GM12878 (cell line): ENCODE data around the gene ANP32A. TPM values are rescaled to one million over a fixed set of nuclear protein-coding genes. Genes with fewer than 3 reads are reported as not detected.
"Not testable (repeated sequence)": the region's sequence is repeated elsewhere in the genome, so short reads cannot be mapped to it uniquely, and the experiment has no call there.

Source experiments
- ATAC-seq: fragments of 200-7000 bp; cut with Tn5 transposase; 3 replicates; pipeline ENCODE4 v1.9.1; 2020; ENCODE audit warnings: mild to moderate bottlenecking, moderate library complexity
- BruUV-seq: library from RNA; stranded (reverse); fragments of 400-500 nt; replicated peaks from 2 replicates; lab custom pipeline; 2021; lab: Mats Ljungman, UMichigan
- CTCF ChIA-PET: fragments of 300-600 bp; sonication (Branson Sonifier 250); formaldehyde crosslinking; extraction: SDS; loops from one replicate; lab custom pipeline; 2021; ENCODE audit warnings: inconsistent platforms; lab: Yijun Ruan, JAX
- POLR2A ChIA-PET: fragments of 350-600 bp; formaldehyde crosslinking; extraction: SDS; loops from one replicate; lab custom pipeline; 2021; ENCODE audit warnings: inconsistent platforms; lab: Charles Lee
- RAD21 ChIA-PET: fragments of 300-600 bp; sonication (Branson Sonifier 250); formaldehyde crosslinking; loops from one replicate; lab custom pipeline; 2023; ENCODE audit warnings: antibody characterized with exemption; ENCODE audit not compliant: unreplicated experiment; lab: Charles Lee
- SMC1A ChIA-PET: fragments of 300-600 bp; sonication (Branson Sonifier 250); formaldehyde crosslinking; loops from one replicate; lab custom pipeline; 2023; ENCODE audit not compliant: unreplicated experiment, uncharacterized antibody; lab: Charles Lee
- DNase-seq: peaks from one replicate; pipeline ENCODE4 v3.0.0-alpha.2; 2011; ENCODE audit warnings: low read depth, low spot score
- FAIRE-seq: peaks from 3 replicates; lab custom pipeline; 2011; peaks lifted over from hg19 to GRCh38; lab: Jason Lieb, UNC
- H2AFZ ChIP-seq: 2 replicates; pipeline ENCODE4 v1.6.0; 2011; ENCODE audit warnings: low read depth, low read length, control low read depth; ENCODE audit not compliant: control insufficient read depth
- H3K27ac ChIP-seq: 2 replicates; pipeline ENCODE4 v1.5.1; 2011; ENCODE audit warnings: control low read depth; ENCODE audit not compliant: control insufficient read depth, insufficient read depth
- H3K27me3 ChIP-seq, 2 experiments: replicated peaks in 1 of 2; 2 replicates each; pipeline versions ENCODE4 v1.6.0 to v1.6.1; 2011; ENCODE audit warnings: low read length in 1 of 2; ENCODE audit not compliant: control insufficient read depth in 2 of 2, insufficient read depth in 2 of 2
- H3K36me3 ChIP-seq, 2 experiments: 2 replicates each; pipeline ENCODE4 v1.5.1; 2011; ENCODE audit warnings: low read length in 1 of 2; ENCODE audit not compliant: control insufficient read depth in 2 of 2, insufficient read depth in 2 of 2
- H3K4me1 ChIP-seq: 2 replicates; pipeline ENCODE4 v1.6.1; 2011; ENCODE audit warnings: mild to moderate bottlenecking, low read length, moderate library complexity, mixed read lengths; ENCODE audit not compliant: control insufficient read depth, insufficient read depth
- H3K4me2 ChIP-seq: 2 replicates; pipeline ENCODE4 v1.6.0; 2011; ENCODE audit warnings: control low read depth; ENCODE audit not compliant: control insufficient read depth, insufficient read depth
- H3K4me3 ChIP-seq: fragments of 200-600 bp; sonication (generic); 2 replicates; pipeline ENCODE4 v1.5.1; 2016
- H3K79me2 ChIP-seq: 2 replicates; pipeline ENCODE4 v1.6.0; 2011; ENCODE audit warnings: low read length; ENCODE audit not compliant: control insufficient read depth, insufficient read depth
- H3K9ac ChIP-seq: 2 replicates; pipeline ENCODE4 v1.8.0; 2011; ENCODE audit warnings: low read length, control low read depth, mixed read lengths; ENCODE audit not compliant: control insufficient read depth, insufficient read depth
- H3K9me3 ChIP-seq: replicated peaks from 3 replicates; pipeline ENCODE4 v1.5.1; 2011; ENCODE audit warnings: mild to moderate bottlenecking, low read length; ENCODE audit not compliant: control insufficient read depth, insufficient read depth
- H4K20me1 ChIP-seq: 2 replicates; pipeline ENCODE4 v1.6.0; 2011; ENCODE audit not compliant: control insufficient read depth, insufficient read depth
- BACH1 ChIP-seq: fragments of 450-650 bp; IDR thresholded peaks from 2 replicates; pipeline ENCODE4 v1.6.1; 2017; ENCODE audit warnings: mild to moderate bottlenecking, borderline replicate concordance
- MEF2B ChIP-seq: fragments of 450-650 bp; IDR thresholded peaks from 2 replicates; pipeline ENCODE4 v1.6.1; 2018; ENCODE audit warnings: mild to moderate bottlenecking, moderate library complexity; ENCODE audit not compliant: partially characterized antibody, poor library complexity, severe bottlenecking
- RELA ChIP-seq: fragments of 450-650 bp; IDR thresholded peaks from 2 replicates; pipeline ENCODE4 v1.8.0; 2014; ENCODE audit warnings: borderline replicate concordance; ENCODE audit not compliant: partially characterized antibody
- WGBS: methylation state at CpG from one replicate; pipeline ENCODE4 v1.1.6; 2016; ENCODE audit warnings: low lambda C conversion rate; ENCODE audit not compliant: insufficient replicate concordance, insufficient coverage; ENCODE audit errors: missing lambda C conversion rate; 5-methylcytosine and 5-hydroxymethylcytosine counted together
- in situ Hi-C: fragments of 300-500 bp; cut with MboI; formaldehyde crosslinking; loops from 9 replicates; pipeline ENCODE4 v1.14.3; 2018; ENCODE audit warnings: mixed read lengths
- intact Hi-C: fragments of 100-400 bp; cut with micrococcal nuclease; formaldehyde crosslinking; loops from one replicate; pipeline ENCODE4 v1.14.2; 2022; ENCODE audit not compliant: unreplicated experiment
- polyA plus RNA-seq, 11 experiments: library from polyadenylated mRNA; depleted of rRNA in 4 of 11; unstranded in 6 of 11; stranded (reverse) in 5 of 11; fragments of >200 nt; fragmentation: Nextera tagmentation in 4 of 11; fragmentation: Illumina TruSeq in 1 of 11; extraction: Ambion mirVana in 4 of 11; extraction: Trizol in 1 of 11; gene quantifications; 1 replicate in 1 of 11; 2 replicates in 10 of 11; pipeline versions ENCODE4 v1.2.1 to v1.2.3, GENCODE V29; 2011 to 2016; ENCODE audit warnings: inconsistent platforms in 2 of 11, missing spikeins in 2 of 11, low read depth in 1 of 11
- total RNA-seq, 4 experiments: library from RNA; depleted of rRNA in 3 of 4; stranded (reverse); fragments of >200 nt in 3 of 4; fragmentation: Illumina TruSeq in 1 of 4; extraction: Trizol in 1 of 4; gene quantifications; 2 replicates each; pipeline versions ENCODE4 v1.2.1 to v1.2.3, GENCODE V29; 2013 to 2021

ANP32A gene
- total and polyA plus RNA-seq, 10 of the 15 experiments (the other 5 are each of a cell fraction or from before 2014, with no cell fraction given): 29.6 to 666 (median 234) TPM

DNA sequence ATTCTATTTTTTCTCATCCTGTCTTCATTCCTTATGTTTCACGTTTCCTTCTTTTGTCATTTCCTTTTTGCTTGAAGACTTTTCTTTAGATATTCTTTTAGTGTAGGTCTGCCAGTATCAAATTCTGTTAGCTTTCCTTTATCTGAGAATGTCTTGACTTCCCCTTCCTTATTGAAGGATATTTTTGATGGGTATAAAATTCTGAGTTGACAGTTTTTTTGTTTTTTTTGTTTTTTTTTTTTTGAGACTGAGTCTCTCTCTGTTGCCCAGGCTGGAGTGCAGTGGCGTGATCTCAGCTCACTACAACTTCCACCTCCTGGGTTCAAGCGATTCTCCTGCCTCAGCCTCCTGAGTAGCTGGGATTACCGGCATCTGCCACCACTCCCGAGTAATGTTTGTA lies 36.7 kb upstream of the ANP32A start:
- H3K79me2 ChIP-seq, H3K9ac ChIP-seq, ATAC-seq, CTCF ChIA-PET, H2AFZ ChIP-seq, RAD21 ChIA-PET, FAIRE-seq, H3K4me2 ChIP-seq, H3K4me1 ChIP-seq, in situ Hi-C loops, H3K36me3 ChIP-seq, H3K27me3 ChIP-seq, DNase-seq, SMC1A ChIA-PET, H3K9me3 ChIP-seq, H3K27ac ChIP-seq, intact Hi-C loops, H3K4me3 ChIP-seq, BruUV-seq, H4K20me1 ChIP-seq: not testable (repeated sequence)
- POLR2A ChIA-PET: interaction anchor here (0.6 kb wide), 1 partner anchor 506 kb away, joined by 3 read pairs; no protein-coding TSS in a partner anchor
- 59% methylated on average over 5 of the region's 5 CpGs for WGBS

DNA sequence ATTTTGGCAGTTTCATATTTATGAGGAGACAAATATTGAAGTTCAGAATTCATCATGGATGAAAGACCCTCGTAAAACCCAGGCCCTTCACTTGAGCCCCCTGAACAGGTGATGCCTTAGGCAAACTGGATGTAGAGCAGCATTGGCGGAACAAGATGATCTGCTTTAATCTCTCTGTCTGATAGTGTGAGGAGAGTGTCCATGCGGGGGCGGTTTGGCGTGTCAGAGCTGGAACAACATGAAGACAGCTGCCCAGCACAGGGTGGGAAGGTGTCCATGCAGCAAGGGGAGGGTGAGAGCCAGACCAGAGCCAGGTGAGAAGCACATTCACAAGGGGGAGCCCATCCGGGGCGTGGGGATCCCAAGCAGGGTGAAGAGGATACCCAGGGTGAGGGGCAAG lies 31.8 kb upstream of the ANP32A start:
- Histone ChIP-seq H2AFZ (no peak overlapping the region), H3K27me3 (peaks cover 0 to 2% of the 10 kb centered on the region in 2 experiments; a peak in 3 of 4 replicates), H3K4me1 (no peaks in the 10 kb centered on the region), H3K9me3 (no peaks in the 10 kb centered on the region; the same call in 2 of the 3 replicates), H3K4me3 (no peak overlapping the region), H3K9ac (no peak overlapping the region), H3K79me2 (no peaks in the 10 kb centered on the region), H3K36me3 (no peaks in the 10 kb centered on the region), H3K27ac (no peak overlapping the region), H4K20me1 (no peaks in the 10 kb centered on the region), H3K4me2 (no peak overlapping the region)
- SMC1A ChIA-PET: no interaction called here
- TF ChIP-seq BACH1: no peak
- TF ChIP-seq MEF2B: no peak
- no peak for TF ChIP-seq RELA
- intact Hi-C loops (no loop called here), in situ Hi-C loops (no loop called here)
- no TSS peak for BruUV-seq
- DNase-seq (no peak), FAIRE-seq (no peak), ATAC-seq (no peak)
- WGBS: 54% methylated on average over 7 of the region's 7 CpGs
- POLR2A ChIA-PET: no interaction called here
- RAD21 ChIA-PET: interaction anchor here (0.9 kb wide), 1 partner anchor 23 kb away, joined by 4 read pairs; no protein-coding TSS in a partner anchor
- CTCF ChIA-PET: interaction anchor here (1.0 to 2.5 kb wide), 4 partner anchors 12 to 97 kb away, joined by 3 to 12 read pairs (median 4); no protein-coding TSS in a partner anchor
